ENCODE data around the gene NXPE4. TPM values are rescaled to one million over a fixed set of nuclear protein-coding genes. Genes with fewer than 3 reads are reported as not detected.

NXPE4 gene
- total RNA-seq, 3 donors from 2014 or later (not counting 1 experiment from before 2014, with no cell fraction given), result not detected

DNA sequence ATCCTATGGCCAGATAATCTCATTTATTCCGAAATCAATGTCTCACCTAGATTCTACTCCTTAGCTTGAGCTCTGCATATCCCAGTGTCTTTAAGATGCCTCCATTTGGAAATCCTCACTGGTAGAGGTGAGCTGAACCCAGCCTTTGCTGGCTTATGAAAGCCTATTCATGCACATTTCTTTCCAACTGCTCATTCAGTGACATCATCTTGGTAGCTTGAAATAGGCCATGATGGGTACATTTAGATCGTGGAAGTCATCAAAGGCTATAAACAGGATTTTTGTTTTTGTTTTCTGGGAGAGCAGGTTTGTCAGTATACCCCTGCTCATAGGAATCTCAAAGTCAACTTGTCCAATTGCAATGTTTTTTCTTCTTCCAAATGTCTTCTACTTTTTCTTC, 41.9 kb downstream of the NXPE4 start:
- Mint-ChIP-seq H3K27me3 (ENCODE audit: low read depth in 2 of 2) (peaks cover 0 to 3% of the 10 kb centered on the region in 2 donors), H3K36me3 (no peaks in the 10 kb centered on the region), H3K27ac (no peak overlapping the region), H3K4me1 (no peaks in the 10 kb centered on the region), H3K4me3 (no peak overlapping the region), H3K9me3 (no peaks in the 10 kb centered on the region)
- no peak overlapping the region for H3K4me3 ChIP-seq (ENCODE audit: low read length)
- no peaks in the 10 kb centered on the region for H3K9me3 ChIP-seq (ENCODE audit: control insufficient read depth, insufficient read depth, low read length)
- TF ChIP-seq, protein P1, sequence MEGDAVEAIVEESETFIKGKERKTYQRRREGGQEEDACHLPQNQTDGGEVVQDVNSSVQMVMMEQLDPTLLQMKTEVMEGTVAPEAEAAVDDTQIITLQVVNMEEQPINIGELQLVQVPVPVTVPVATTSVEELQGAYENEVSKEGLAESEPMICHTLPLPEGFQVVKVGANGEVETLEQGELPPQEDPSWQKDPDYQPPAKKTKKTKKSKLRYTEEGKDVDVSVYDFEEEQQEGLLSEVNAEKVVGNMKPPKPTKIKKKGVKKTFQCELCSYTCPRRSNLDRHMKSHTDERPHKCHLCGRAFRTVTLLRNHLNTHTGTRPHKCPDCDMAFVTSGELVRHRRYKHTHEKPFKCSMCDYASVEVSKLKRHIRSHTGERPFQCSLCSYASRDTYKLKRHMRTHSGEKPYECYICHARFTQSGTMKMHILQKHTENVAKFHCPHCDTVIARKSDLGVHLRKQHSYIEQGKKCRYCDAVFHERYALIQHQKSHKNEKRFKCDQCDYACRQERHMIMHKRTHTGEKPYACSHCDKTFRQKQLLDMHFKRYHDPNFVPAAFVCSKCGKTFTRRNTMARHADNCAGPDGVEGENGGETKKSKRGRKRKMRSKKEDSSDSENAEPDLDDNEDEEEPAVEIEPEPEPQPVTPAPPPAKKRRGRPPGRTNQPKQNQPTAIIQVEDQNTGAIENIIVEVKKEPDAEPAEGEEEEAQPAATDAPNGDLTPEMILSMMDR (IDR thresholded peaks at IDR 0.05), result no peak
- H3K4me1 ChIP-seq (ENCODE audit: control insufficient read depth, insufficient read depth, low read length), result no peaks in the 10 kb centered on the region
- intact Hi-C loops (cut with micrococcal nuclease), result no loop called here
- WGBS (ENCODE audit: insufficient coverage), result 80% methylated on average over 2 of the region's 2 CpGs
- ATAC-seq (no peak), DNase-seq (no peak)
- no peak overlapping the region for H3K27ac ChIP-seq (ENCODE audit: low read length)
- peaks cover 2% of the 10 kb centered on the region for H3K27me3 ChIP-seq (ENCODE audit: control insufficient read depth, insufficient read depth, low read length)
- no peaks in the 10 kb centered on the region for H3K36me3 ChIP-seq (ENCODE audit: control insufficient read depth, insufficient read depth, low read length)

DNA sequence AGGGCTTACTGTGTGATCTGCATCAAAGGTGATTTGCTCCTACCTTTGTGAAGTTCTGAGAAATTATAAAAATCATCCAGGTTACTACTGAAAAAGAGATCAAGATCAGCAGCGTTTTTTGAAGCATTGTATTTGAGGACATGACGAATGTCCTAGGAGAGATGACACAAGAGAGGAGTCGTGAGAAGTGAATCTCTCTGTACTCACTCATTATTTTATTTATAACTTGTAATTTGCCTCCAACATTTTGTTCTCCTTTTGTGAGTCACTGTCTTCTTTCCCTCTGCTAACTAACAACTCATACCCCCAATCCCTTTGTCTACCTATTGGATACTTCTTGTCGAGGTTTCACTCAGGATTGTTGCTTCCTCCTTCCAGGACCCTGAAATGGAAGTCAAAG, 44.5 kb downstream of the NXPE4 start:
- no peak overlapping the region for H3K4me3 ChIP-seq (ENCODE audit: low read length)
- H3K36me3 ChIP-seq (ENCODE audit: control insufficient read depth, insufficient read depth, low read length), result no peaks in the 10 kb centered on the region
- H3K9me3 ChIP-seq (ENCODE audit: control insufficient read depth, insufficient read depth, low read length), result no peaks in the 10 kb centered on the region
- H3K27me3 Mint-ChIP-seq (ENCODE audit: low read depth in 2 of 2), result peaks cover 3 to 10% of the 10 kb centered on the region in 2 donors
- H3K27ac Mint-ChIP-seq, result no peak overlapping the region
- no peaks in the 10 kb centered on the region for H3K4me1 Mint-ChIP-seq
- no peaks in the 10 kb centered on the region for H3K36me3 Mint-ChIP-seq
- H3K4me3 Mint-ChIP-seq, result no peak overlapping the region
- H3K27me3 ChIP-seq (ENCODE audit: control insufficient read depth, insufficient read depth, low read length), result no peaks in the 10 kb centered on the region
- ATAC-seq, result no peak
- H3K27ac ChIP-seq (ENCODE audit: low read length), result no peak overlapping the region
- no peaks in the 10 kb centered on the region for H3K9me3 Mint-ChIP-seq
- WGBS (ENCODE audit: insufficient coverage), result 92% methylated on average over 4 of the region's 4 CpGs
- no peaks in the 10 kb centered on the region for H3K4me1 ChIP-seq (ENCODE audit: control insufficient read depth, insufficient read depth, low read length)
- intact Hi-C loops (cut with micrococcal nuclease), result no loop called here
- DNase-seq, result no peak
- TF ChIP-seq, protein P1 (IDR thresholded peaks at IDR 0.05), result no peak

DNA sequence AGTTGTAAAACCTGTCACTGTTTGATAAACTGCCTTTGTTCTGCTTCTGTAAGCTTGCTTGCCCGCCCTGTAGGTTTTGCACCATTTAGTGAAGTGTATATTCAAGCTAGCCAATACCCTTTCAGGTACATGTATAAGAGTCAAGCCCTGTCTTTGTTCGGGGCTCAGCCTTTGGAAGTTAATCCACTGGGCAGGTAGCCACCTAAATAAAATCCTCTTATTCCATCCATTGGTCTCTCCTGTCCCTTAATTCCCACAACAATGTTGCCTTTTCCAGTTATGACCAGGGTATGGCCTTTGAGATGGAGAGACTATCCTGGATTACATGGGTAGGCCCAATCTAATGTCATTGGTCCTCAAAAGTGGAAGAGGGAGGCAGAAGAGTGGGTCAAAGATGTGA, 69.9 kb downstream of the NXPE4 start:
- 88% methylated on average over 2 of the region's 2 CpGs for WGBS (ENCODE audit: insufficient coverage)
- no peak overlapping the region for H3K27ac Mint-ChIP-seq
- TF ChIP-seq, protein P1 (IDR thresholded peaks at IDR 0.05), result no peak
- H3K27me3 Mint-ChIP-seq (ENCODE audit: low read depth in 2 of 2), result peaks cover 9 to 24% of the 10 kb centered on the region in 2 donors
- peaks cover 9% of the 10 kb centered on the region for H3K9me3 ChIP-seq (ENCODE audit: control insufficient read depth, insufficient read depth, low read length)
- H3K4me3 Mint-ChIP-seq, result no peak overlapping the region
- H3K4me3 ChIP-seq (ENCODE audit: low read length), result no peak overlapping the region
- H3K4me1 Mint-ChIP-seq, result no peaks in the 10 kb centered on the region
- H3K4me1 ChIP-seq (ENCODE audit: control insufficient read depth, insufficient read depth, low read length), result no peaks in the 10 kb centered on the region
- H3K36me3 Mint-ChIP-seq, result peaks cover 7% of the 10 kb centered on the region
- peaks cover 4 to 10% of the 10 kb centered on the region in 2 donors for H3K9me3 Mint-ChIP-seq
- DNase-seq (no peak), ATAC-seq (no peak)
- no peak overlapping the region for H3K27ac ChIP-seq (ENCODE audit: low read length)
- H3K36me3 ChIP-seq (ENCODE audit: control insufficient read depth, insufficient read depth, low read length), result no peaks in the 10 kb centered on the region
- intact Hi-C loops (cut with micrococcal nuclease), result no loop called here
- H3K27me3 ChIP-seq (ENCODE audit: control insufficient read depth, insufficient read depth, low read length), result no peaks in the 10 kb centered on the region

DNA sequence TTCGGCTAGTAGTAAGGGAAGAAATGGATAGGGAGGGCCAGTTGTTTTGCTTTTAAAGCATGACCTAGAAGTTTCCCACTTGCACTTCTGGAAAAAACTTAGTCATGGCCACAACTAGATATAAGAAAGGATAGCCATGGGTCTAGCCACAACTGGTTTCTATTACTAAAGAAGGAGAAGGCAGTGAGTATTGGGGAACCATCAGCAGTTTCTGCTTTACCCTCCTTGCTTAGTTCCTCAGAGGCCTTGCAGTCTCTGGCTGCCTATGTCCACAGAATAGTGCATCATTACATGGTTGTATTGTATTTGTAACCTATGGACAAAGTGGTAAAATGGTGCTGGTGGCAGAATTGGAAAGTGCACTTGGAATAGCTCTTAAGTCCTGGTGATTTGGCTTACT, 71.5 kb downstream of the NXPE4 start:
- Histone ChIP-seq H3K27me3 (ENCODE audit: control insufficient read depth, insufficient read depth, low read length) (no peaks in the 10 kb centered on the region), H3K4me1 (ENCODE audit: control insufficient read depth, insufficient read depth, low read length) (no peaks in the 10 kb centered on the region), H3K9me3 (ENCODE audit: control insufficient read depth, insufficient read depth, low read length) (peaks cover 9% of the 10 kb centered on the region), H3K36me3 (ENCODE audit: control insufficient read depth, insufficient read depth, low read length) (no peaks in the 10 kb centered on the region), H3K4me3 (ENCODE audit: low read length) (no peak overlapping the region), H3K27ac (ENCODE audit: low read length) (no peak overlapping the region)
- Mint-ChIP-seq H3K27ac (no peak overlapping the region), H3K4me1 (no peaks in the 10 kb centered on the region), H3K9me3 (peaks cover 4 to 10% of the 10 kb centered on the region in 2 donors), H3K27me3 (ENCODE audit: low read depth in 2 of 2) (peaks cover 9 to 24% of the 10 kb centered on the region in 2 donors), H3K4me3 (no peak overlapping the region), H3K36me3 (peaks cover 7% of the 10 kb centered on the region)
- WGBS (ENCODE audit: insufficient coverage), result 100% methylated on average over 1 of the region's 1 CpG
- DNase-seq (no peak), ATAC-seq (no peak)
- TF ChIP-seq, protein P1 (IDR thresholded peaks at IDR 0.05), result no peak
- intact Hi-C loops (cut with micrococcal nuclease), result no loop called here

Data from natural killer cell (primary cell).